Right forelimb (tissue), 1 donor: Measurements from ENCODE around the gene ZSWIM4.
"Not testable (repeated sequence)": the region's sequence is repeated elsewhere in the genome, so short reads cannot be mapped to it uniquely, and the experiment has no call there.

Source experiments
- DNase-seq: peaks from one replicate; pipeline ENCODE4 v3.0.0-alpha.2; 2018

Gene ZSWIM4

DNA sequence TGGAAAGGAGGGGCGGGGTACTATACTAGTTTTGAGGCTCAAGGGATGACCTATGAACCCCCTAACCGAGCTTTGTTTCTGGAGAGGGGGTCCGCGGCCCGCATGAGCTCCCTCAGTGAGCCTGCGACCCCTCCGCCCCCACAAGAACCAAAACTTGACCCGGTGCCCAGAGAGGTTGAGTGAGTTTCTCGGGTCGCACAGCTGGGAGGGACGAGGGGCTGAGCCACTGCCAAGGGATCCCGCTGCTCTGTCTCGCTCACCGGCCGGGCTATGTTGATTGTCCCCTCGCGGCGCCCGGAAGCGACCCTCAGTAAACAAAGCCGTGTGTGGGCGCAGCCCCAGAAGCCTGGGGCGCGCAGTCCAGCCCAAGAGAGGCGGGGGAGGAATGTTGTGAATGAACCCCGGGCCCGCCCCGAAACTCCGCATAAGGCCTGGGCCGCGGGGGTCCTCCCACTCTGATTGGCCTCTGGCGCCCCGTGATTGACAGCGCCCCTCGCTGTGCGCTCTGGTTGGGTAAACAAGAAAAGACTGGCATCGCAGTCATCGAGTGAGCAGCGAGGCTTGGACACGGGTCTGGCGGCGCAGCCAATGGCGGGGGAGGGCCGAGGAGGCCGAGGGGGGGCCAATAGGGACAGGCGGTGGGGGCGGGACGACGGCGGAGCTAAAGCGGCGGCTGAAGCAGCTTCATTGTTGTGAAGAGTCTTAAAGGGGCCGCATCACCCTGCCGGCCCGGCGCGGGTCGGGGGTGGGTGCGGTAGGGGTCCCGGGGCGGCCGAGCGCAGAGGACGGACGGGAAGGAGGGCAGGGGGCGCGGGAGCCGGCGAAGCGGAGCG, at the start of gene ZSWIM4:
ZSWIM4 (plus strand) TSS at position 687 of the 833 bp plus-strand sequence. CDS start 206 bp downstream, outside the sequence.
- peak; percentile 98 for DNase-seq

DNA sequence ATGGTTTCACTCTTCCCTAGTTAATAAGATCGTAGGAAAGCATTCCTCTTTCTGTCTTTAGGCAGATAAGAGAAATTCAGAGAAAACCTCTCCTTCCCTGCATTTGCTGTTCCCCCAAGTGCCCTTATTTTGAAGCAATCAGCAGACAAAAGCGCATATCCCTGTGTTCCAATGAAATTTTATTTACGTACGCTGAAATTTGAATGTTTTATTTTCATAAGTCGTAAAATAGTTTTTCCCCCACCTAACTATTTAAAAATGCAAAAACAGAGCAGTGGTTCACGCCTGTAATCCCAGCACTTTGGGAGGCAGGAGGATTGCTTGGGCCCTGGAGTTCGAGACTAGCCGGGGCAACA, 48.2 kb upstream of the ZSWIM4 start:
- no peak for DNase-seq

- DNase-seq, result no peak
Observed at GRCh38 chr19:13748169-13748828, 46.9 kb upstream of the ZSWIM4 start.

GRCh38 chr19:13751436-13751835, 43.8 kb upstream of the ZSWIM4 start:
- no peak for DNase-seq

DNA sequence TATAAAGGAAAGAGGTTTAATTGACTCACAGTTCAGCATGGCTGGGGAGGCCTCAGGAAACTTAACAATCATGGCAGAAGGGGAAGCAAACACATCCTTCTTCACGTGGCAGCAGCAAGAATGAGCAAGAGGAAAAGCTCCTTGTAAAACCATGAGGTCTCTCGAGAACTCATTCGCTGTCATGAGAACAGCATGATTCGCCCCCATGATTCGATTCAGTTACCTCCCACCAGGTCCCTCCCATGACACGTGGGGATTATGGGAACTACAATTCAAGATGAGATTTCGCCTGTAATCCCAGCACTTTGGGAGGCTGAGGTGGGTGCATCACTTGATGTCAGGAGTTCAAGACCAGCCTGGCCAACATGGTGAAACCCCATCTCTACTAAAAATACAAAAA, 41.6 kb upstream of the ZSWIM4 start:
- DNase-seq, result not testable (repeated sequence)

DNA sequence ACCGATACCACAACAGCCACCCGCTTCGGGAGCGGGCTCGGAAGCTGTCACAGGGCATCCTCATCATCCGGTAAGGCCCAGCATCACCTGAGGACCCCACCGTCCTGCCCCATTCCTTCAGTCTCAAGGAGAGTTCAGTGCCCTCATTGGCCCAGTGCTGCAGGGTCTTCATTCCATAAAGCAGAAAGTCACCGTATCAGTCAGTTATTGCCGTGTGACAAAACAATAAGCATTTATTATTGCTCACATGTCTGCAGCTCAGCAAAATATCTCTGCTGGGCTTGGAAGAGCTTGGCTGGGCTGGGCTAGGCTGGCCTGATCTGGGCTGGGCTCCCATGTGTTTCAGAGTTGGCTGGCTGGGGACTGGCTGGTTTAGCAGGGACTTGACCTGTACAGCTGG, 39.0 kb upstream of the ZSWIM4 start:
- DNase-seq, result no peak

DNA sequence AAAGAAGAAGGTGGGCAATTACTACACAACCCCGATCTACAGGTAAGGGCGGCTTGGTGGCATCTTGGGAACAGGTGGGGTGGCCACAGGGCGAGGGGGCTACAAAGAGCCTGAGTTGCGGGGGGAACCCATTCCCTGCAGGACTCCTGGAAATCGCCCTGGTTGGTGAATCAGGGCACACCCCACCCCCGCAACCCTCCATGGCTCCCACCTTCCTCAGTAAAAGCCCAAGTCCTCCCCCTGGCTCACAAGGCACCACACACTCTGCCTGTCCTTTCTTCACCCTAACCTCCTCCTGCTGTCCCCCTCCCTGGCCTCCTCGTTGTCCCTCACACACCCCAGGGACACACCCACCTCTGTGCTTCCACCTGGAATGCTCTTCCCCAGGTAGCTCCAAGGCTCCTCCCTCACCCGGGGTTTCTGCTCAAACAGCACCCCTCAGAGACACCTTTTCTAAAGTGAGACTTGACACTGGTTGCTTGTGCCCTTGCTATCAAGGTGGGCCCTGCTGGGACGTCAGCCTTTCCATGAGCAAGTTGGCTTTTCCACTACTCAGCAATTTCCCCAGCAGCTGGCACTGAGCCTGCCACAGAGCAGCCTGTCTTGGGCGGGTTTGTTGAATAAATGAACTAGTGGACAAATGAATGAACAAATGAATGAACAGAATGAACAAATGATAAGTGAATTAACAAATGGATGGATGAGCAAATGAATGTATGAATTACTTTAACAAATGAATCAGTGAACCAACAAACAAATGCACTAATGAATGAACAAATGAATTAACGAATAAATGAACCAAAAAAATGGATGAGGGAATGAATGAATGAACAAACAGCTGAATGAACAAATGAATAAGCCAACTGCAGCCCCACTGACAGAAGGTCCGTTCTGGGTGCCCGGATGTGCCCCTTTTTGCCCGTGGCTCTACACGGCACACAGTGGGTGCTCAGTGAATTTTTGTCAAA, 37.2 kb upstream of the ZSWIM4 start:
- no peak for DNase-seq

DNA sequence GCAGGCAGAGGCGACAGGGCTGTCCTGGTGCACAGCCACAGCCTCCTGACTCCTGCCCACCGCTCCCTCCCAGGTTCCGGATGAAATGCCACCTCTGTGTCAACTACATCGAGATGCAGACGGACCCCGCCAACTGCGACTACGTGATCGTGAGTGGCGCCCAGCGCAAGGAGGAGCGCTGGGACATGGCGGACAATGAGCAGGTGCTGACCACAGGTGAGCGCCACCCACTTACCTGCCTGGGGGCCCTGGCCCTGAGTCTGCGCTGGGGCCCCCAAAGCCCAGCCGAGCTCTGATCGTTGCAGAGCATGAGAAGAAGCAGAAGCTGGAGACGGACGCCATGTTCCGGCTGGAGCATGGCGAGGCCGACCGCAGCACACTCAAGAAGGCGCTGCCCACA, 36.4 kb upstream of the ZSWIM4 start:
- no peak for DNase-seq

DNA sequence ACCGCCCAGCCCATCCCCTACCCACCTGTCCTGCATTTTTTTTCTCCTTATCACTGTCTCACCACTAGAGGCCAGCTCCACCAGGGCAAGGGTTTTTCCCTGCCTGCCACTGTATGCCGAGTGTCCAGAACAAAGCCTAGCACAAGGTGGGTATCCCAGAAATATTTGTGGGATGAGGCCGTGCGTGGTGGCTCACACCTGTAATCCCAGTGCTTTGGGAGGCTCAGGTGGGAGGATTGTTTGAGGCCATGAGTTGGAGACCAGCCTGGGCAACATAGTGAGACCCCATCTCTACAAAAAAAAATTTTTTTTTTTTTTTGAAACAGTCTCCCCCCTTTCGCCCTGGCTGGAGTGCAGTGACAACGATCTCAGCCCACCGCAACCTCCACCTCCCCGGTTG, 33.8 kb upstream of the ZSWIM4 start:
- DNase-seq, result no peak

DNA sequence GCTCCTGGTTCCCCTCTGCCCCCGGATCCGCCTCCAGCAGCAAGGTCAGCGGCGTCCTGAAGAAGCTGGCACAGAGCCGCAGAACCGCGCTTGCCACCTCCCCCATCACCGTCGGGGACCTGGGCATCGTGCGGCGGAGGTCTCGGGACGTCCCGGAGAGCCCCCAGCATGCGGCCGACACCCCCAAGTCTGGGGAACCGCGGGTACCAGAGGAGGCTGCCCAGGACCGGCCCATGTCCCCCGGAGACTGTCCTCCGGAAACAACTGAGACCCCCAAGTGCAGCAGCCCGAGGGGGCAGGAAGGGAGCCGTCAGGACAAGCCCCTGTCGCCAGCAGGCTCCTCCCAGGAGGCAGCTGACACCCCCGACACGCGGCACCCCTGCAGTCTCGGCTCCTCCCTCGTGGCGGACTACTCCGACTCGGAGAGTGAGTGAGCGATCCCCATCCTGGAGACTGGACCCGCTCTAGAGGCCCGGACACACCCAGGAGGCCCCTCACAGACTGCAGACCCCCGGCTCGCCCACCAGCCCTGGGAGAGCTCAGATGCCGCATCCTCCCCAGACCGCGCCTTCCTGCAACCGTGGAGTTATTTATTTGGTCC, 32.5 kb upstream of the ZSWIM4 start:
- DNase-seq, result no peak

GRCh38 chr19:13763265-13763664, 32.0 kb upstream of the ZSWIM4 start:
- no peak for DNase-seq

GRCh38 chr19:13764101-13764807, 31.0 kb upstream of the ZSWIM4 start, which contains the start of gene MRI1:
MRI1 (plus strand) TSS chr19:13764522; CDS start chr19:13764589, 67 bp downstream.
- peak; percentile 87 for DNase-seq

DNA sequence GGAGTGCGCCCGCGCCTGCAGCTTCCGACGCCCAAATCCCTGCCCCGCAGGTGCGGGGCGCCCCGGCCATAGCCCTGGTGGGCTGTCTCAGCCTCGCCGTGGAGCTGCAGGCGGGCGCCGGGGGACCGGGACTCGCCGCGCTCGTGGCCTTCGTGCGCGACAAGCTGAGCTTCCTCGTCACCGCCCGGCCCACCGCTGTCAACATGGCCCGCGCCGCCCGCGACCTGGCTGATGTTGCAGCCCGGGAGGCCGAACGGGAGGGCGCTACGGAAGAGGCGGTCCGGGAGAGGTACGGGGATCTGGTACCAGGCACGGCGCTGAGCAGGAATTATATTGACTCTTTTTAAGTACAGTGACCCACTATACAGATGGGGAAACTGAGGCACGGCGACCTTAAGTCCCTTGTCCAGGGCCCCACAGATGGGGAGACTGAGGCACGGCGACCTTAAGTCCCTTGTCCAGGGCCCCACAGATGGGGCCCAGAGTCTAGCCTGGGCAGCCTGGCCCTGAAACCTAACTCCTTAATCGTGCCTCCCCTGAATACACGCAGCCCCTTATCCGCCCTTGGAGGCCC, 30.3 kb upstream of the ZSWIM4 start:
- DNase-seq, result no peak

DNA sequence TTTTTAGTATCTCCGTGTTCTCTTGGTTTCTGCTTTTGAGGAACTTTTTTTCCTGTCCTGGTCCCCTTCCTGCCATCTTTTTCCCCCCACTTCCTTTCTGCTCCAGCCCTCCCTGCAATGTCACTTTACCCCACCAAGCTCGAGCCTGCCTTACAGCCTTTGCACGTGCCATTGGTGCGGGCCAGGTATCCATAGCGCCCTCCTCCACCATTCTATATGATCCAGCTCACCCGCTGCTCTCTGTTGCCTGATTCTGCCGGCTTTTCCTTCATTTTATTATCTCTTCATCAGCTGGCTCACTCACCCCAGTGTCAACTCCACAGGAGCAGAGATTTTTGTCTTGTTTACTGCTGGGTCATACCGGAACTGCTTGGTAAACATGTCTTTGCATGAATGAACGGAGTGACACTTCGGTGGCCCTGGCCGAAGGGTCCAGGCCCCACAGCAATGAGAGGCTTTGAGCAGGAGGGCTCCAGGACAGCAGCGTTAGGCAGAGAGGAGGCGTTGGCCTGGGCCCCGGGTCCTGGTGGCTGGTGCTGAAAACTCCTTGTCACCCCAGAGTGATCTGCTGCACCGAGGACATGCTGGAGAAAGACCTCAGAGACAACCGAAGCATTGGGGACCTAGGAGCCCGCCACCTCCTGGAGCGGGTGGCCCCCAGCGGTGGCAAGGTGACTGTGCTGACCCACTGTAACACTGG, 29.7 kb upstream of the ZSWIM4 start:
- DNase-seq, result no peak

- DNase-seq, result no peak
Observed at GRCh38 chr19:13766095-13766481, 29.2 kb upstream of the ZSWIM4 start.

- DNase-seq, result no peak
Observed at GRCh38 chr19:13768510-13768909, 26.7 kb upstream of the ZSWIM4 start.

GRCh38 chr19:13770013-13770635, 25.1 kb upstream of the ZSWIM4 start:
- no peak for DNase-seq

DNA sequence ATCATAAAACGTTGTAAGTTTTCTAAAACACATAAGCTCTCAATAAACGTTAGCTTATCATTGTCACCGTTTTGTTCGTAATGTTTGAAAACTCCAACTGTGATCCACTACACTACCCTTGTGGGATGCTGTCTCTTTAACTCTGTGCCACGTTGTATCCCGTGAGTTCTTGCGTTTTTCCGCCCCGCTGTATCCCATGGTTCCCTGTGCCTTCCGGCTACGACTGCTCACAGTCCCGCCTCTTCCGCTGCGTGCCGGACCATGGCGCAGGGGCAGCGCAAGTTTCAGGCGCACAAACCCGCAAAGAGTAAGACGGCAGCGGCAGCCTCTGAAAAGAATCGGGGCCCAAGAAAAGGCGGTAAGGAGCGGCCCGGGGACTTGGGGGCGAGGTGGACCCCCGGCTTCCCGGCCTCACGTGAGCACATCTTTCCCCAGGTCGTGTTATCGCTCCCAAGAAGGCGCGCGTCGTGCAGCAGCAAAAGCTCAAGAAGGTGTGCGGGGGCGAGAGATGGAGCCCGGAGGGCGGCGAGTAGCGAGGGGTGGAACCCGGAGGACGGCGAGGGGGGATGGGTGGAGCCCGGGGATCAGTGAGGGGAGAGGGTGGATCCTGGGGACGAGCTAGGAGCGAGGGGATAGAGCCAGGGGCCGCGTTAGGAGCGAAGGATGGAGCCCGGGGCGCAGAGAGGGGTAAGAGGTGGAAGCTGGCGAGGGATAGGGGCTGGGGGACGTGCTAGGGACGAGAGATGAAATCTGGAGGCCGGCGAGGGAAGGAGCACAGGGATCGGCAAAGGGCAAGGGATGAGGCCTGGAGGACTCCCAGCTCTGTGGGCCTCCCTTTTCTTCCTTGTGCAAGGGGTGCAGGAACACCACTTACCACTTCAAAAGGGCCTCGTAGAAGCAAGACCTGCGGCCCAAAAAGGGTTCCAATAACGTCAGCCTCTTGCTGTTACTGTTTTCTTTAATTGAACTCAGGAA, 20.7 kb upstream of the ZSWIM4 start, which contains the start of gene C19orf53:
C19orf53 (plus strand) TSS at position 240 of the 975 bp plus-strand sequence; CDS start at position 262, 22 bp downstream.
- peak; percentile 93 for DNase-seq

- DNase-seq, result no peak
Observed at GRCh38 chr19:13778398-13778797, 16.8 kb upstream of the ZSWIM4 start.
